HG02943 (cell line): ENCODE results near the gene SCNN1G.
"Not testable (repeated sequence)": the region's sequence is repeated elsewhere in the genome, so short reads cannot be mapped to it uniquely, and the experiment has no call there.

Source experiments
- ATAC-seq: cut with Tn5 transposase; IDR thresholded peaks from one replicate; pipeline ENCODE4 v1.9.1; 2021; ENCODE audit warnings: mild to moderate bottlenecking, low read depth, moderate library complexity; ENCODE audit not compliant: unreplicated experiment

SCNN1G gene

GRCh38 chr16:23182679-23183542 is at the start of gene SCNN1G:
TSS of gene SCNN1G (plus strand) at chr16:23182745. CDS start at chr16:23186272, 3,527 bp downstream.
- ATAC-seq = no peak

GRCh38 chr16:23132775-23133463 is 49.6 kb upstream of the SCNN1G start:
- no peak for ATAC-seq

GRCh38 chr16:23134274-23134673 is 48.3 kb upstream of the SCNN1G start:
- ATAC-seq = no peak

- ATAC-seq = no peak
Observed at GRCh38 chr16:23137256-23137655, 45.3 kb upstream of the SCNN1G start.

GRCh38 chr16:23137818-23138217 is 44.7 kb upstream of the SCNN1G start:
- ATAC-seq = no peak

- no peak for ATAC-seq
Observed at GRCh38 chr16:23140107-23140506, 42.4 kb upstream of the SCNN1G start.

GRCh38 chr16:23141033-23141432 is 41.5 kb upstream of the SCNN1G start:
- no peak for ATAC-seq

- no peak for ATAC-seq
Observed at GRCh38 chr16:23141500-23141899, 41.0 kb upstream of the SCNN1G start.

- ATAC-seq = no peak
Observed at GRCh38 chr16:23141959-23142740, 40.4 kb upstream of the SCNN1G start.

GRCh38 chr16:23143391-23143790 is 39.2 kb upstream of the SCNN1G start:
- ATAC-seq = no peak

- not testable (repeated sequence) for ATAC-seq
Observed at GRCh38 chr16:23144393-23144792, 38.2 kb upstream of the SCNN1G start.

- no peak for ATAC-seq
Observed at GRCh38 chr16:23145186-23145585, 37.4 kb upstream of the SCNN1G start.

- no peak for ATAC-seq
Observed at GRCh38 chr16:23145608-23146007, 36.9 kb upstream of the SCNN1G start.

- no peak for ATAC-seq
Observed at GRCh38 chr16:23146877-23147601, 35.5 kb upstream of the SCNN1G start.

- no peak for ATAC-seq
Observed at GRCh38 chr16:23147666-23148065, 34.9 kb upstream of the SCNN1G start.

- no peak for ATAC-seq
Observed at GRCh38 chr16:23148166-23148512, 34.4 kb upstream of the SCNN1G start.

GRCh38 chr16:23148513-23149266 is 33.9 kb upstream of the SCNN1G start:
- peak; percentile 41 for ATAC-seq

GRCh38 chr16:23149267-23149992 is 33.1 kb upstream of the SCNN1G start, which contains the start of gene USP31:
TSS of gene USP31 (minus strand) at chr16:23149452. CDS start at chr16:23149270, 182 bp downstream.
- peak; percentile 90 for ATAC-seq

GRCh38 chr16:23149993-23150364 is 32.6 kb upstream of the SCNN1G start:
- no peak for ATAC-seq
